H9 (cell line): ENCODE results near the gene SEPTIN3. TPM values are rescaled to one million over a fixed set of nuclear protein-coding genes. Genes with fewer than 3 reads are reported as not detected.

ENCODE experiments used
- DNase-seq: peaks from one replicate; pipeline ENCODE4 v3.0.0-alpha.2; 2017
- H2AFZ ChIP-seq: one replicate; pipeline ENCODE4 v1.6.1; 2013; ENCODE audit warnings: mild to moderate bottlenecking, low read length, control low read depth, moderate library complexity
- H2AK5ac ChIP-seq: 2 replicates; pipeline ENCODE4 v1.6.1; 2013; ENCODE audit warnings: low read length, control low read depth, mixed read lengths; ENCODE audit not compliant: insufficient read length
- H2BK120ac ChIP-seq: one replicate; pipeline ENCODE4 v1.6.1; 2013; ENCODE audit warnings: low read depth, mild to moderate bottlenecking, low read length, control low read depth, inconsistent platforms; ENCODE audit not compliant: poor library complexity, severe bottlenecking
- H2BK12ac ChIP-seq: 2 replicates; pipeline ENCODE4 v1.6.1; 2013; ENCODE audit warnings: low read length, control low read depth, mixed read lengths, low read depth; ENCODE audit not compliant: insufficient read length
- H2BK15ac ChIP-seq: 2 replicates; pipeline ENCODE4 v1.6.1; 2013; ENCODE audit warnings: low read depth, low read length, control low read depth
- H2BK20ac ChIP-seq: one replicate; pipeline ENCODE4 v1.6.1; 2013; ENCODE audit warnings: low read depth, mild to moderate bottlenecking, low read length, control low read depth, inconsistent platforms; ENCODE audit not compliant: poor library complexity, severe bottlenecking
- H2BK5ac ChIP-seq: 2 replicates; pipeline ENCODE4 v1.6.1; 2013; ENCODE audit warnings: low read length, control low read depth, mixed read lengths; ENCODE audit not compliant: insufficient read length
- H3K14ac ChIP-seq: 2 replicates; pipeline ENCODE4 v1.6.1; 2013; ENCODE audit warnings: low read length, control low read depth; ENCODE audit not compliant: insufficient read depth
- H3K18ac ChIP-seq: 2 replicates; pipeline ENCODE4 v1.6.1; 2013; ENCODE audit warnings: low read depth, mild to moderate bottlenecking, mixed read lengths, low read length, control low read depth; ENCODE audit not compliant: insufficient read length
- H3K23ac ChIP-seq: 2 replicates; pipeline ENCODE4 v1.6.1; 2013; ENCODE audit warnings: low read length, control low read depth, mixed read lengths, low read depth; ENCODE audit not compliant: insufficient read length
- H3K23me2 ChIP-seq: 2 replicates; pipeline ENCODE4 v1.6.1; 2013; ENCODE audit warnings: low read depth, mild to moderate bottlenecking, mixed read lengths, low read length, control low read depth; ENCODE audit not compliant: insufficient read length, poor library complexity, severe bottlenecking
- H3K27ac ChIP-seq: 2 replicates; pipeline ENCODE4 v1.5.1; 2013; ENCODE audit warnings: low read length, control low read depth, mixed read lengths, low read depth; ENCODE audit not compliant: insufficient read length
- H3K27me3 ChIP-seq: 2 replicates; pipeline ENCODE4 v1.6.1; 2013; ENCODE audit warnings: low read length, control low read depth, inconsistent platforms; ENCODE audit not compliant: insufficient read depth
- H3K4ac ChIP-seq: 2 replicates; pipeline ENCODE4 v1.6.1; 2013; ENCODE audit warnings: low read depth, mild to moderate bottlenecking, control low read depth, inconsistent platforms, low read length, moderate library complexity
- H3K4me1 ChIP-seq: 2 replicates; pipeline ENCODE4 v1.6.1; 2013; ENCODE audit warnings: low read length, control low read depth, inconsistent platforms; ENCODE audit not compliant: insufficient read depth
- H3K4me2 ChIP-seq: 2 replicates; pipeline ENCODE4 v1.6.1; 2013; ENCODE audit warnings: low read length, control low read depth, mixed read lengths; ENCODE audit not compliant: insufficient read length, insufficient read depth
- H3K56ac ChIP-seq: 2 replicates; pipeline ENCODE4 v1.6.1; 2013; ENCODE audit warnings: low read depth, mild to moderate bottlenecking, mixed read lengths, low read length, control low read depth; ENCODE audit not compliant: insufficient read length
- H3K79me1 ChIP-seq: 2 replicates; pipeline ENCODE4 v1.6.1; 2013; ENCODE audit warnings: low read depth, mild to moderate bottlenecking, moderate library complexity, low read length, control low read depth, inconsistent platforms; ENCODE audit not compliant: insufficient read depth, poor library complexity, severe bottlenecking
- H3K79me2 ChIP-seq: 2 replicates; pipeline ENCODE4 v1.6.1; 2013; ENCODE audit warnings: low read length, control low read depth, inconsistent platforms; ENCODE audit not compliant: insufficient read depth
- H3K9ac ChIP-seq: 2 replicates; pipeline ENCODE4 v1.6.1; 2013; ENCODE audit warnings: low read length, control low read depth, mixed read lengths; ENCODE audit not compliant: insufficient read length; ENCODE audit errors: extremely low read depth
- H3K9me3 ChIP-seq: one replicate; pipeline ENCODE4 v1.6.1; 2013; ENCODE audit warnings: low read depth, low read length, inconsistent platforms; ENCODE audit not compliant: control insufficient read depth
- H3T11ph ChIP-seq: one replicate; pipeline ENCODE4 v1.6.1; 2013; ENCODE audit warnings: mild to moderate bottlenecking, low read length, control low read depth, inconsistent platforms
- H4K20me1 ChIP-seq: one replicate; pipeline ENCODE4 v1.6.1; 2013; ENCODE audit not compliant: control insufficient read depth, insufficient read length, insufficient read depth
- H4K5ac ChIP-seq: 2 replicates; pipeline ENCODE4 v1.6.1; 2013; ENCODE audit warnings: low read depth, mild to moderate bottlenecking, mixed read lengths, low read length, control low read depth; ENCODE audit not compliant: insufficient read length
- H4K8ac ChIP-seq: replicated peaks from 2 replicates; pipeline ENCODE4 v1.6.1; 2013; ENCODE audit warnings: low read length, control low read depth, mixed read lengths, low read depth; ENCODE audit not compliant: insufficient read length
- H4K91ac ChIP-seq: 2 replicates; pipeline ENCODE4 v1.6.1; 2013; ENCODE audit warnings: low read depth, mild to moderate bottlenecking, moderate library complexity, mixed read lengths, low read length, control low read depth; ENCODE audit not compliant: insufficient read length
- H3K27ac Mint-ChIP-seq, 3 experiments: 2 replicates in 2 of 3; 3 replicates in 1 of 3; pipeline ENCODE4 v1.8.0; 2020 to 2021; ENCODE audit warnings: mixed read lengths in 3 of 3, mild to moderate bottlenecking in 1 of 3, moderate library complexity in 1 of 3
- H3K27me3 Mint-ChIP-seq: 2 replicates; pipeline ENCODE4 v1.8.0; 2021; ENCODE audit warnings: low read depth, mild to moderate bottlenecking, moderate library complexity, mixed read lengths
- H3K36me3 Mint-ChIP-seq, 3 experiments: 2 replicates in 2 of 3; 3 replicates in 1 of 3; pipeline ENCODE4 v1.8.0; 2020 to 2021; ENCODE audit warnings: low read depth in 3 of 3, mixed read lengths in 3 of 3; ENCODE audit not compliant: insufficient read depth in 1 of 3
- H3K4me1 Mint-ChIP-seq, 2 experiments: 2 replicates each; pipeline ENCODE4 v1.8.0; 2020; ENCODE audit warnings: mixed read lengths in 2 of 2
- H3K4me3 Mint-ChIP-seq, 2 experiments: 2 replicates in 1 of 2; 3 replicates in 1 of 2; pipeline ENCODE4 v1.8.0; 2020 to 2021; ENCODE audit warnings: mild to moderate bottlenecking in 2 of 2, mixed read lengths in 2 of 2, moderate library complexity in 1 of 2
- H3K9me3 Mint-ChIP-seq, 2 experiments: 2 replicates in 1 of 2; 3 replicates in 1 of 2; pipeline ENCODE4 v1.8.0; 2020; ENCODE audit warnings: mild to moderate bottlenecking in 2 of 2, mixed read lengths in 2 of 2, moderate library complexity in 1 of 2
- CTCF ChIP-seq: fragments of 200-600 bp; sonication (generic); conservative IDR thresholded peaks from 3 replicates; pipeline ENCODE4 v1.8.0; 2021; ENCODE audit warnings: antibody characterized with exemption, mild to moderate bottlenecking
- WGBS: extraction: QIAGEN DNeasy Blood & Tissue Kit; methylation state at CpG from one replicate; pipeline ENCODE4 v1.1.7; 2013; ENCODE audit warnings: missing lambda C conversion rate, low lambda C conversion rate, mixed read lengths; ENCODE audit not compliant: insufficient read length; ENCODE audit errors: extremely low coverage; 5-methylcytosine and 5-hydroxymethylcytosine counted together
- total RNA-seq: library from RNA; stranded (reverse); gene quantifications from 2 replicates; pipeline ENCODE4 v1.2.1, GENCODE V29; 2021

Gene SEPTIN3
- total RNA-seq, 1 experiment from 2014 or later = 33.3 TPM

- Histone ChIP-seq H3K23ac (no peak within 1 kb of the TSS), H2BK12ac (no peak within 1 kb of the TSS), H2BK20ac (no peak within 1 kb of the TSS), H3K18ac (no peak within 1 kb of the TSS), H3K79me2 (no peaks in the 10 kb centered on the region), H3K4me2 (no peak within 1 kb of the TSS), H3K56ac (no peak within 1 kb of the TSS), H3T11ph (no peak within 1 kb of the TSS), H4K91ac (no peak within 1 kb of the TSS), H3K9ac (no peak within 1 kb of the TSS), H2BK120ac (no peak within 1 kb of the TSS), H3K4me1 (no peaks in the 10 kb centered on the region), H2BK15ac (no peak within 1 kb of the TSS), H3K27me3 (no peaks in the 10 kb centered on the region), H2AK5ac (no peak within 1 kb of the TSS), H2BK5ac (no peak within 1 kb of the TSS), H4K20me1 (no peaks in the 10 kb centered on the region), H3K14ac (no peak within 1 kb of the TSS), H3K4ac (no peak within 1 kb of the TSS), H4K5ac (no peak within 1 kb of the TSS), H4K8ac (no peak within 1 kb of the TSS), H3K27ac (no peak within 1 kb of the TSS), H3K23me2 (no peaks in the 10 kb centered on the region), H3K9me3 (no peaks in the 10 kb centered on the region), H3K79me1 (no peaks in the 10 kb centered on the region), H2AFZ (no peak within 1 kb of the TSS)
- H3K36me3 Mint-ChIP-seq = peaks cover 5 to 22% (median 22%) of the 10 kb centered on the region in 3 experiments
- DNase-seq = no peak
- H3K27ac Mint-ChIP-seq = no peak within 1 kb of the TSS; a peak in 2 of 7 replicates
- H3K4me3 Mint-ChIP-seq = no peak within 1 kb of the TSS
- peaks cover 30% of the 10 kb centered on the region for H3K27me3 Mint-ChIP-seq
- no peak for TF ChIP-seq CTCF
- H3K9me3 Mint-ChIP-seq = no peaks in the 10 kb centered on the region; a peak in 1 of 5 replicates
- no CpG with 5 or more reads among the region's 71 CpGs for WGBS
- H3K4me1 Mint-ChIP-seq = peaks cover 6% of the 10 kb centered on the region in 2 experiments; a peak in 3 of 4 replicates
Observed at GRCh38 chr22:41998361-41999261, 29.4 kb downstream of the SEPTIN3 start, which contains the start of gene WBP2NL. TSS of gene WBP2NL (plus strand) at chr22:41998788. CDS start at chr22:41998819, 31 bp downstream.
